ENCODE results near the gene CFAP61.
"Not testable (repeated sequence)": the region's sequence is repeated elsewhere in the genome, so short reads cannot be mapped to it uniquely, and the experiment has no call there.

The CFAP61 gene

GRCh38 chr20:20052074-20052970 is at the start of gene CFAP61, which contains the start of gene CRNKL1 (continued):
- TF ChIP-seq GLIS2 (tag by site-specific recombination; IDR thresholded peaks at IDR 0.05): peak; percentile 49; the same call in 1 of the 2 replicates
- TF ChIP-seq ZNF16 (tag by site-specific recombination; IDR thresholded peaks at IDR 0.05; ENCODE audit: low read depth): no peak
- TF ChIP-seq ZFP37 (tag by site-specific recombination; IDR thresholded peaks at IDR 0.05): peak; percentile 51; the same call in 1 of the 2 replicates
- peak; percentile 75; the same call in 1 of the 2 replicates for TF ChIP-seq ZNF2 (tag by site-specific recombination; IDR thresholded peaks at IDR 0.05)
- TF ChIP-seq ZNF692 (tag by site-specific recombination; IDR thresholded peaks at IDR 0.05): peak; percentile 63
- TF ChIP-seq KLF9 (tag by site-specific recombination; IDR thresholded peaks at IDR 0.05; ENCODE audit: low read depth): peak; percentile 88

- TF ChIP-seq ZNF133 (tag by site-specific recombination; IDR thresholded peaks at IDR 0.05) (no peak), ZNF426 (tag by site-specific recombination; IDR thresholded peaks at IDR 0.05) (no peak), ZBTB44 (tag by site-specific recombination; IDR thresholded peaks at IDR 0.05) (no peak), EGR2 (tag by site-specific recombination; IDR thresholded peaks at IDR 0.05; ENCODE audit: low read depth) (peak; percentile 80), ZNF112 (tag by site-specific recombination; IDR thresholded peaks at IDR 0.05) (no peak), TCF7L2 (IDR thresholded peaks at IDR 0.05; ENCODE audit: borderline replicate concordance, low read depth, low read length) (no peak), PRDM10 (tag by site-specific recombination; IDR thresholded peaks at IDR 0.05) (no peak), ELK4 (IDR thresholded peaks at IDR 0.05; ENCODE audit: borderline replicate concordance, low read depth, low read length) (no peak), ZFHX2 (tag by site-specific recombination; conservative IDR thresholded peaks at IDR 0.05) (peak; percentile 65), ZBTB48 (tag by site-specific recombination; IDR thresholded peaks at IDR 0.05) (no peak), ZNF223 (tag by site-specific recombination; IDR thresholded peaks at IDR 0.05) (0 out of 2 replicates have a peak, but pooled peaks have one; percentile 16), MEIS1 (CRISPR knock-in tag; IDR thresholded peaks at IDR 0.05; ENCODE audit: borderline replicate concordance) (no peak), YY1 (tag by site-specific recombination; IDR thresholded peaks at IDR 0.05) (no peak), ZNF529 (tag by site-specific recombination; IDR thresholded peaks at IDR 0.05; ENCODE audit: insufficient replicate concordance) (no peak)
- CTCF ChIA-PET: interaction anchor here (0.6 to 2.0 kb wide), 3 partner anchors 9 to 72 kb away, joined by 3 to 4 read pairs (median 3); partner anchors contain the start of gene NAA20
- peaks cover 0 to 3% of the 10 kb centered on the region in 2 experiments; a peak in 1 of 3 replicates for H3K36me3 ChIP-seq (ENCODE audit: control insufficient read depth in 2 of 2, insufficient read depth in 1 of 2, low read length in 2 of 2)
- no peak overlapping the region for H3K4me3 ChIP-seq (ENCODE audit: low read depth, low read length)
- H3K9me3 ChIP-seq (ENCODE audit: control insufficient read depth, insufficient read depth, low read depth, low read length): no peaks in the 10 kb centered on the region
- POLR2A ChIA-PET: interaction anchor here (1.1 to 1.6 kb wide), 2 partner anchors 9 to 13 kb away, joined by 3 to 7 read pairs; partner anchors contain the start of gene NAA20
- H3K4me1 ChIP-seq (ENCODE audit: control insufficient read depth, insufficient read depth, low read length): peaks cover 23% of the 10 kb centered on the region
- H3K27ac ChIP-seq (ENCODE audit: extremely low read depth, low read depth, low read length): peak overlapping the region; percentile 13; the same call in 1 of the 2 replicates
These were observed 49.0 kb upstream of the CFAP61 start for GRCh38 chr20:20003031-20003954.

- ChIA-PET POLR2A (interaction anchor here (0.6 kb wide), 2 partner anchors 12 to 27 kb away, joined by 4 to 6 read pairs; no protein-coding TSS in a partner anchor), CTCF (interaction anchor here (2.0 kb wide), 1 partner anchor 13 kb away, joined by 4 read pairs; the partner anchor contains the start of gene NAA20)
- not testable (repeated sequence) for H3K36me3 ChIP-seq (ENCODE audit: control insufficient read depth in 2 of 2, insufficient read depth in 1 of 2, low read length in 2 of 2); H3K9me3 ChIP-seq (ENCODE audit: control insufficient read depth, insufficient read depth, low read depth, low read length); H3K27ac ChIP-seq (ENCODE audit: extremely low read depth, low read depth, low read length); H3K4me3 ChIP-seq (ENCODE audit: low read depth, low read length)
- peaks cover 23% of the 10 kb centered on the region for H3K4me1 ChIP-seq (ENCODE audit: control insufficient read depth, insufficient read depth, low read length)
These were observed 48.4 kb upstream of the CFAP61 start for GRCh38 chr20:20003955-20004322.
